Caco-2 (cell line): ENCODE measurements around the gene GLI3. TPM values are rescaled to one million over a fixed set of nuclear protein-coding genes. Genes with fewer than 3 reads are reported as not detected.

Experiments
- BruUV-seq: library from RNA; stranded (reverse); fragments of 400-500 nt; replicated peaks from 2 replicates; lab custom pipeline; 2021; lab: Mats Ljungman, UMichigan
- CTCF ChIA-PET: fragments of 300-600 bp; sonication (Branson Sonifier 250); formaldehyde crosslinking; loops from one replicate; lab custom pipeline; 2022; ENCODE audit warnings: antibody characterized with exemption; lab: Charles Lee
- POLR2A ChIA-PET: fragments of 300-600 bp; sonication (Branson Sonifier 250); formaldehyde crosslinking; loops from one replicate; lab custom pipeline; 2022; ENCODE audit warnings: antibody characterized with exemption; lab: Charles Lee
- DNase-seq, 2 experiments: peaks; one replicate each; pipeline versions ENCODE4 v3.0.0 to v3.0.0-alpha.2; 2020 to 2022
- H3K27me3 ChIP-seq: replicated peaks from 2 replicates; pipeline ENCODE4 v1.6.0; 2011; ENCODE audit warnings: low read length; ENCODE audit not compliant: control insufficient read depth, insufficient read depth
- H3K36me3 ChIP-seq: 2 replicates; pipeline ENCODE4 v1.5.1; 2011; ENCODE audit warnings: low read length; ENCODE audit not compliant: control insufficient read depth, insufficient read depth
- H3K4me1 ChIP-seq: fragments of 250-450 bp; sonication (Bioruptor Pico); 2 replicates; pipeline ENCODE4 v1.5.1; 2020; ENCODE audit warnings: mild to moderate bottlenecking
- H3K4me3 ChIP-seq: 2 replicates; pipeline ENCODE4 v1.5.1; 2011; ENCODE audit warnings: low read depth, mild to moderate bottlenecking, control low read depth, low read length
- H3K9me3 ChIP-seq: fragments of 250-450 bp; sonication (Bioruptor Pico); 2 replicates; pipeline ENCODE4 v1.5.1; 2020; ENCODE audit warnings: mild to moderate bottlenecking, moderate library complexity
- H3K27ac Mint-ChIP-seq: one replicate; pipeline ENCODE4 v1.8.0; 2022; ENCODE audit warnings: mixed read lengths; ENCODE audit not compliant: unreplicated experiment
- H3K27me3 Mint-ChIP-seq: one replicate; pipeline ENCODE4 v1.8.0; 2022; ENCODE audit warnings: mixed read lengths; ENCODE audit not compliant: insufficient read depth, unreplicated experiment
- H3K36me3 Mint-ChIP-seq: one replicate; pipeline ENCODE4 v1.8.0; 2022; ENCODE audit warnings: mild to moderate bottlenecking, mixed read lengths; ENCODE audit not compliant: insufficient read depth, unreplicated experiment
- H3K4me1 Mint-ChIP-seq: one replicate; pipeline ENCODE4 v1.8.0; 2022; ENCODE audit warnings: low read depth, mixed read lengths; ENCODE audit not compliant: unreplicated experiment
- H3K4me3 Mint-ChIP-seq: one replicate; pipeline ENCODE4 v1.8.0; 2022; ENCODE audit warnings: mild to moderate bottlenecking, moderate library complexity, mixed read lengths; ENCODE audit not compliant: unreplicated experiment
- H3K9me3 Mint-ChIP-seq: one replicate; pipeline ENCODE4 v1.8.0; 2022; ENCODE audit warnings: mixed read lengths; ENCODE audit not compliant: unreplicated experiment
- CTCF ChIP-seq, 2 experiments: fragments of 200-600 bp in 1 of 2; IDR thresholded peaks; 1 replicate in 1 of 2; 2 replicates in 1 of 2; pipeline versions ENCODE4 v1.5.1 to v1.8.0; 2011 to 2022; ENCODE audit warnings: antibody characterized with exemption in 1 of 2, control low read depth in 1 of 2, inconsistent platforms in 1 of 2, low read depth in 1 of 2, low read length in 1 of 2, mild to moderate bottlenecking in 1 of 2, moderate library complexity in 1 of 2; ENCODE audit not compliant: insufficient read depth in 1 of 2, severe bottlenecking in 1 of 2, unreplicated experiment in 1 of 2
- intact Hi-C: fragments of 100-400 bp; cut with micrococcal nuclease; formaldehyde crosslinking; loops from one replicate; pipeline ENCODE4 v1.10.0; 2022; ENCODE audit not compliant: unreplicated experiment
- total RNA-seq: library from RNA; stranded (reverse); gene quantifications from 2 replicates; pipeline ENCODE4 v1.2.3, GENCODE V29; 2022

The GLI3 gene
- total RNA-seq, 1 experiment from 2014 or later: 1.00 TPM

GRCh38 chr7:42143711-42144600 is 93.1 kb downstream of the GLI3 start:
- intact Hi-C loops: loop anchor here (10.0 kb wide), 1 partner anchor 169 kb away; no protein-coding TSS in a partner anchor
- no peak overlapping the region for H3K4me3 Mint-ChIP-seq
- ChIA-PET CTCF (no interaction called here), POLR2A (no interaction called here)
- no peak overlapping the region for H3K4me3 ChIP-seq
- no peaks in the 10 kb centered on the region for H3K9me3 Mint-ChIP-seq
- peaks cover 37% of the 10 kb centered on the region for H3K27me3 Mint-ChIP-seq
- no peaks in the 10 kb centered on the region for H3K36me3 ChIP-seq
- H3K27ac Mint-ChIP-seq: no peak overlapping the region
- H3K4me1 Mint-ChIP-seq: no peaks in the 10 kb centered on the region
- no peaks in the 10 kb centered on the region for H3K9me3 ChIP-seq
- no peaks in the 10 kb centered on the region; the same call in 1 of the 2 replicates for H3K27me3 ChIP-seq
- no TSS peak for BruUV-seq
- no peak for TF ChIP-seq CTCF (IDR thresholded peaks at IDR 0.05; ENCODE audit: insufficient read depth in 1 of 2, low read depth in 1 of 2, low read length in 1 of 2, severe bottlenecking in 1 of 2, unreplicated experiment in 1 of 2)
- no peak for DNase-seq
- H3K4me1 ChIP-seq: no peaks in the 10 kb centered on the region
- H3K36me3 Mint-ChIP-seq: peaks cover 6% of the 10 kb centered on the region

DNA sequence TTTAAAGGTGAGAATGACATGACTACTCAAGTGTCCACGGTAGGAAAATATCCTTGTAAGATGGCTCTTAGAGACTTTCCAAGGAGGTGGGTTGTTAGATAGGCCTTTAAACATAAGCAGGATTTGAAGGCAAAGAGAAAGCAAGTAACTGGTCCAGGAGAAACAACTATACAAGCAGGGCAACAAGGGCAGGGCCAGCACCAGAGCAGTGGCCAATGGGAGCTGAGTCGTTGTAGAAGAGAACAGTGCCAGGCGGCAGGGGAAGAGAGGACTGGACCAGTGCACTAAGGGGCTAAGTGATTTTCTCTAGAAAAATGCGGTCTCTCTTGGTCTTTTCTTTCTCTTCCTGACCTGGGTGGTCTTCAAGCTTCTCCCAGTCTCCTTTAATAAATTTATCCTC is 94.9 kb downstream of the GLI3 start:
- no peaks in the 10 kb centered on the region for H3K36me3 ChIP-seq
- no peaks in the 10 kb centered on the region for H3K9me3 ChIP-seq
- Mint-ChIP-seq H3K4me3 (no peak overlapping the region), H3K27me3 (peaks cover 30% of the 10 kb centered on the region), H3K27ac (no peak overlapping the region), H3K36me3 (peaks cover 6% of the 10 kb centered on the region), H3K4me1 (no peaks in the 10 kb centered on the region), H3K9me3 (no peaks in the 10 kb centered on the region)
- no peak for TF ChIP-seq CTCF (IDR thresholded peaks at IDR 0.05; ENCODE audit: insufficient read depth in 1 of 2, low read depth in 1 of 2, low read length in 1 of 2, severe bottlenecking in 1 of 2, unreplicated experiment in 1 of 2)
- intact Hi-C loops: loop anchor here (10.0 kb wide), 1 partner anchor 167 kb away; no protein-coding TSS in a partner anchor
- BruUV-seq: no TSS peak
- H3K4me3 ChIP-seq: no peak overlapping the region
- ChIA-PET POLR2A (no interaction called here), CTCF (no interaction called here)
- H3K4me1 ChIP-seq: no peaks in the 10 kb centered on the region
- DNase-seq: no peak
- no peaks in the 10 kb centered on the region; the same call in 1 of the 2 replicates for H3K27me3 ChIP-seq

- no peak for TF ChIP-seq CTCF (IDR thresholded peaks at IDR 0.05; ENCODE audit: insufficient read depth in 1 of 2, low read depth in 1 of 2, low read length in 1 of 2, severe bottlenecking in 1 of 2, unreplicated experiment in 1 of 2)
- Histone ChIP-seq H3K27me3 (no peaks in the 10 kb centered on the region; the same call in 1 of the 2 replicates), H3K36me3 (no peaks in the 10 kb centered on the region), H3K4me3 (no peak overlapping the region), H3K4me1 (no peaks in the 10 kb centered on the region), H3K9me3 (no peaks in the 10 kb centered on the region)
- POLR2A ChIA-PET: no interaction called here
- no peak overlapping the region for H3K4me3 Mint-ChIP-seq
- CTCF ChIA-PET: no interaction called here
- no peak for DNase-seq
- BruUV-seq: no TSS peak
- no peaks in the 10 kb centered on the region for H3K4me1 Mint-ChIP-seq
- no peaks in the 10 kb centered on the region for H3K9me3 Mint-ChIP-seq
- intact Hi-C loops: loop anchor here (10.0 kb wide), 1 partner anchor 165 kb away; no protein-coding TSS in a partner anchor
- peaks cover 30% of the 10 kb centered on the region for H3K27me3 Mint-ChIP-seq
- H3K36me3 Mint-ChIP-seq: no peaks in the 10 kb centered on the region
- no peak overlapping the region for H3K27ac Mint-ChIP-seq
These were observed 97.3 kb downstream of the GLI3 start for GRCh38 chr7:42139751-42140150.
